ENCODE results near the gene GSTO2.

GSTO2 gene

DNA sequence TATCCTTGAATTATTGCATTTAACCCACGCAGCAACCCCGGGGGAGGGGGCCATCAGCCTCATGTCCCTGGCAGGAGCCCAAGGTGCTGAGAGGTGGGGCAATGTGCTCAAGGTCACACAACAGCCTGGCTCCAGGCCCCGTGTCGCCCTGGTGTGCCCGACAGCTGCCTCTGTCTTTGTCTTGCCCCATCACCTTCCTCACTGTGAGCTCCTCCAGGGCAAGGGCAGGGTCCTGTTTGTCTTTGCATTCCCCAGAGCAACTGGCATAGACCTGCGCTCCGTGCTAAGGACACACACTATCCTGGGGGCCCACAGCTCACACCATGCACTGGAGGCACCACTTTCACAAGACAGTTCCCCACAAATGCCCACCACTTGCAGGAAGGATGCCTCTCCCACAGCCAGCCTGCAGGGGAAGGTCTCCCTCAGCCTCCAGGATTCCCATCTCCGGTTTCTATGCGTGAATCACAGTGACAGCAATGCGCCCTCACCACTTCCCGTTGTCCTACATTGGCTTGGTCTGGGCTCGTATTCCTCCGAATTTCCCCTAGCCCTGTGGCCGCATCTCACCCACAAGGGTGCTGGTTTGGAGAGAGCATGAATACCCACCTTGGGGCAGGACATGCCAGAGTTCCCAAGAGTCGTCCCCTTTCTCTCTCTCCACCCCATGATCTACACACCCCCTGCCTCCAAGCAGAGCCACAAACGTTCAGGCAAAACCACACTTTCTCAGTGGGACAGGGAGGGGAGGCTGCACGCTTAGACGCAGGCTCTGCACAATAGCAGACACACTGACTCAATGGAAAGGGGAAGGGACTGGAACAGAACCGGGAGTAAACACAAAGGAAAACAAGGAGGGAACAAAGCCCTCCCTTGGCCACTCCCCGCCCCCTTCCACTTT lies 59.0 kb downstream of the GSTO2 start:
- DNase-seq = no peak

- no peak for DNase-seq
These were observed 59.6 kb downstream of the GSTO2 start for GRCh38 chr10:104328646-104328895.

- no peak for DNase-seq
These were observed 60.1 kb downstream of the GSTO2 start for GRCh38 chr10:104328896-104329710.

- DNase-seq = no peak
These were observed 60.8 kb downstream of the GSTO2 start for GRCh38 chr10:104329735-104330134.

DNA sequence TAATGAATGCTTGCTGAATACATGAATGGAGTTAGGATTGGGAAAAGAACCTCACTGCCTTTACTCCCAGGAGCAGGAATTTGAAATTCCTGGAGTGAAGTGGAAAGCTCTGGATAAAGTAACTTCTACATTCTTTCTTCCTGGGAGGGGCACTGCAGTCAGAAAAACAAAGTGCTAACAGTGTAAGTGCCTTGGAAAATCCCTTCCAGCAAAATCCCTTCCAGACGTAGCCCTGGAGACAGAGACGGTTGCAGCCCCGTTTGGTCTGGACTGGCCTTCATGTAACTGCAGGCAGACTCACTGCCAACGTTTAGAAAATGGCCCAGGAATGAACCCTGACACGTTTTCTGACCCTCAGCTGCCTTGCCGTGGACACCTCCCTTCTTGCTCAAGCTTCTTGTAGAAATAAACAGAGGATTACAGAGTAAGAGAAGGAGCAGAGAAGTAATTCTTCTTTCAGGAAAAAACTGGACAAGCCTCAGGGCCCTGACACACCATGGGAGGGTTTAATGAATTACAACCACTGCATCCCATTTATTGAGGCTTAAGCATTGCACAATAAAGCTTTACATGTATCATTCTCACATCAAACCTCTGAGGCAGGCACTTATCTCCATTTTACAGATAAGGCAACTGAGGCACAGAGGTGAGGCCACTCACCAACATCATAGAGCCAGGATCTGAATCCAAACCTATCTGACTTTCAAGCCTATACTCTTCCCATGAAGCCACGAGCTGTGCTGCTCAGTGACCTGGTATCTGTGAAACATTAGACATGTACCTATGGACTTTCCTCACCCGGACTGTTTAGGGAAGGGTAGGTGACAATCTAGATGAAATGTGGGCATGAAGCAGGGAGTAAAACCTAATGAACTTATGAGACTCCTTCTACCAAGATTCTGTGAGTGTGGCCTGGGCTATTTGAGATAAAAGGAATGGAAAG lies 61.5 kb downstream of the GSTO2 start:
- no peak for DNase-seq

GRCh38 chr10:104331208-104331838 lies 62.3 kb downstream of the GSTO2 start:
- DNase-seq = peak; percentile 25

GRCh38 chr10:104332243-104333031 lies 63.5 kb downstream of the GSTO2 start:
- no peak for DNase-seq

DNA sequence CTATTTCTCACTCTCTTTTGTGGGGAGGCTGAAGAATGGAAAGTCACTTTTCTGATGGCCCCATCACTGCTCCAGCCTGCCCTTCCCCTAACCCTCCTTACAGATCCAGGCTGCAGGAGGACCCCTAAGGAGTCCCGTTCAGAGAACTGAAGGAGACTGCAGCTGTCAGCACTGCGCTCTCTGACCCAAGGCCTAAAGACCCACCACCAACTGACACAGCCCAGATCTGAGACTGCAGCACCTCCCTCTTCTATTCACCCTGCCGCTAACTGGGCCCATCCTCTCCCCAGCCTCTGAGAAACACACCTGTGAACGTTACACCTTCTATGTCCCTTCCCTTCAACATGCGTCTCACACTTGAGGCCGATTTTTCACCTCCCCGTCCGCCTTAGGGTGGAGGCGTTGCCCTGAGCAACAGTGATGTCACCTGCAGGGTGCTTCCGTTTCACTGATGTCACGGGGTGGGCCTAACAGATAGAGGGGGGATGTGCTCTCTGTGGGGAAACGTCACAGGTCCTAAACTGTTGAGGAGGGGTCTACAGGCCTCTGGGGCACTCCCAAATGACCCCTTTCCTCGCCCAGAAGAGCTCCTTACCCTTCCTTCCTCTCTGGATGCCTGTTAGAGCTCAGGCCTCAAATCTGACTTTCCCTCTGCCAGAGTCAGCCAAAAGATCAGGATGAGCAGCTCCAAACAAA lies 64.2 kb downstream of the GSTO2 start:
- DNase-seq = no peak

GRCh38 chr10:104333728-104334373 lies 64.9 kb downstream of the GSTO2 start:
- no peak for DNase-seq

DNA sequence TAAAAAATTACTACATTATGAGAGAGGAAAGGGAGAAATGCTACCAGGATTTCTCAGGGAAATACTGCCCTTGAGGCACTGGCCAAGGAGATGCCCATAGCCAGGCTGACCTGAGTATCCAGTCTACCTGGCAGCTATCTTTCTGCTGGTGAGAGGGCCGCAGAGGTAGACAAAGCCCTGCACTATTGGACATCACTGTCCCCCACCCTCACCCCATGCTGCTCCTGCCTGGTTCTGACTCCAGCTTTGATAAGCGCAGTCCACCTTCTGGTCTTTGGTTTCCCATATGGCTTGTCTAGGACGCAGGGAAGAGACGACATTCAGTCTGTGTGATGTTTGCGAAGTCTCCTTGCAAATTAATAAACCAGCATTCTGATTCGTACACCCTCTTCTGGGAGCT lies 65.6 kb downstream of the GSTO2 start:
- DNase-seq = no peak

GRCh38 chr10:104334965-104335650 lies 66.1 kb downstream of the GSTO2 start:
- peak; percentile 17 for DNase-seq

- no peak for DNase-seq
These were observed 68.0 kb downstream of the GSTO2 start for GRCh38 chr10:104336821-104337467.

DNA sequence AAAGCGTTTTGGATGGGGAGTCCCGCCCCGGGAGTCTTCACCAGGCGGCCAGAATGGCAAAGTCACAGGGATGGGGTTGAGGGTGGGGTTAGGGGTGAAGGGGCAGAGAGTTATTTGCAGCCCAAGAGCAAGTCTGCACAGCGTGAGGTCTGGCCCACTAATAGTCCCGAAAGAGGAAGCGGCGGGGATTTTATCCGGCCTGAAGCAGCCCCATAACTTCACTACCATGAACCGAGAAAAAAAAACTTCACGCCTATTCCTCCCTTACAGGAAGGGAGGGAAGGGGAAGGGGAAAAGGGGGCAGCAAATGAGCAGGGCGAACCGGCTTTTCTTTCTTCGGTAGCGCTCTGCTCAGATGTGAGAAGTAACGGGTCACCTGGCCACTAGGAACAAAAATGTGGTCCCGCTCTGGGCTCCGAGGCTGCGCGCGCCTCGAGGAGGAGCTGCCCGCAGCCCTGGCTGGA lies 68.6 kb downstream of the GSTO2 start:
- DNase-seq = no peak

DNA sequence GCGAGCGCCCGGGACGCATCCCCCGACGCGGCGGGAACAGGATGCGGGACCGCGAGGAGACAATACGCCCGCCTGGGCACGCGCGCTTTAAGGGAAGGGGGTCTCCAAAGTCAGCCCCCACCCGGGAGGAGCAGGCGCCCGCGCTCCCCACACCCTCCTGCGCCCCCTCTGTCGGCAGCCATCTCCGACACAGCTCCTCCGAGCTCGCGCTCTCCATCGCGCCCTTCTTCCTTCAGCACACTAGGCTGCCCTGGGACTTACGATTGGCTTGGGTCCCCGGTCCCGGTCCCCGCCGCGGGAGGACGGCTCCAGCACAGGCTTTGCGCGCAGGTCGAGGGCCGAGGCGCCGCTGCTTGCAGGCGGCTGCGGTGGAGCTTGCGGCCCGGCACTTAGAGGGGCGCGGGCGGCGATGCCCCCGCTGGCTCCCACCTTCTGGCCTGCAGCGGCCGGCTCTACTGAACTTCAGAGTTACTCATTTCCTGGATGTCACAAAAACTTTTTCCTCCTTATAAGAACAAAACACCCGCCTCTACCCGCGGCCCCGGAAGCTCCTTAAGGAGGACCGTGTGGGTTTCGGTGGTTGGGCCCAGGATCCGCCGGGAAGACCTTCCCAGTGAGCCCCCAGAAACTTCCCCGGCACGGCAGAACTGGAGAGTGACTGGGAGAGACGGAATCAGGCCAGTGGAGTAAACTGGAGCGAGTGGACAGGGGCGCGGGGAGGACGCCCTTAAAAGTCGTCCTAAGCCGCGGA lies 69.2 kb downstream of the GSTO2 start, which contains the start of gene ITPRIP:
TSS of gene ITPRIP (minus strand) at position 481 of the 751 bp plus-strand sequence. CDS start 22,414 bp downstream, outside the sequence.
- DNase-seq = peak; percentile 68

- DNase-seq = peak; percentile 15
These were observed 70.6 kb downstream of the GSTO2 start for GRCh38 chr10:104339469-104340110.

GRCh38 chr10:104340111-104340526 lies 71.1 kb downstream of the GSTO2 start:
- DNase-seq = no peak

DNA sequence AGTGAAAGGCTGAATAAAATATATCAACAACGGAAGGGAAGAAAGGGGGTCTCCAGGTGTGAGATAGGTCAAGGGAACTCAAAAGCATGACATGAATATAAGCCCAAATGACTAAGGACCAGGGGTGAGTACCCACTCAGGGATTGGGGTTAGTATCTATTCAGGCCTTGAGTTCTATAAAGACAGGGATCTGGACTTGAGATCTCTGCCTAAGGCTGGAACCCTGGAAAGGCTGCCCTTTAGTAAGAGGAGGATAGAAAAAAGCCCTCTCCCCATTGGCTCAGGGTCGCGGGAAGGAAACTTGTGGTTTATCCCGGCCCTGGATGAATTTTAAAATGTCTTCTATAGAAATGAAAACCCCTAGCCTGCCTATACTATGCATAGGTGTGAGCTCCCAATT lies 71.7 kb downstream of the GSTO2 start:
- no peak for DNase-seq

DNA sequence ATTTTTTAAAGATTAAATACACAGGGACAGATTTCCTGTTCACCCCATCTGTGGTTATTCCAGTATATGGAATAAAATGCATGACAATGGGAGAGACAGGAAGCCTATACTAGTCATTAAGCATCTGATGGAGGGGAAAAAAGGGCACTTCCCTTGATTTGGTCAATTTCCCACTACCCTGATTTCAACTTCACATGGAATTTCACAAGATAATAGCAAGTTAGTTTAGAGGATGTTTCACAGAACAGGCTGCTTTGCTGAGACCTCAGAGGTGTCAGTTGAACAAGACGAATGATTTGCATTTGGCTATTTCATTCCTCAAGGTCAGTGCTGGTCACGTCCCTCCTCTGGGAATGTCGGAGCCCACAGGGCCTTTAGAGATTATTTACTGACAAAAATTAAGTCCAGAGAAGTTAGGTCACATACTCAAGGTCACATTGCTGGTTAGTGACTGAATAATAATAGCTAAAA lies 74.0 kb downstream of the GSTO2 start:
- DNase-seq = no peak
